Amygdala (tissue), 56 donors: Measurements from ENCODE around the gene PPM1L.

Experiments used
- DNase-seq, 56 donors: peaks; one replicate each; lab custom pipeline; 2025; lab: John Stamatoyannopoulos, UW

PPM1L gene

DNA sequence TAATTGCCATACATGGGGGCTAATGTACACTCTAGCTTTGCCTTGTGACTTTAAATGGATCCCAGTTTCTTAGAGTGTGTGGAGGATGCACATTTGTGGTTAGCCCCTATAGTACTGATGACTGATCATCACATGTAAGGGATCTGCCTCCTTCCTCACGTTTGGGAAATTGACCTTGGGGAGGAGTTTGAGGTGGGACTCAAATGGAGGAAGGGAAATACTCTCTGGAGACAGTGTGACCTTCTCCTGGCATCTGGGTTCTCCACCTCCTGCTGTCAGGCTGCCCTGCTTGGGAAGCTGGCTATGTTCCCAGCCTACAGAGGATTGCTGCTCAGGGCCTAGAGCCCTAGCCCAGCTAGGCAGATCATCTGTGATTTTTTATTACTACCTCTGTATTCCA, 48.7 kb downstream of the PPM1L start:
- DNase-seq, result peak in 12 of 56 donors; percentile 6 to 42 (median 16)

DNA sequence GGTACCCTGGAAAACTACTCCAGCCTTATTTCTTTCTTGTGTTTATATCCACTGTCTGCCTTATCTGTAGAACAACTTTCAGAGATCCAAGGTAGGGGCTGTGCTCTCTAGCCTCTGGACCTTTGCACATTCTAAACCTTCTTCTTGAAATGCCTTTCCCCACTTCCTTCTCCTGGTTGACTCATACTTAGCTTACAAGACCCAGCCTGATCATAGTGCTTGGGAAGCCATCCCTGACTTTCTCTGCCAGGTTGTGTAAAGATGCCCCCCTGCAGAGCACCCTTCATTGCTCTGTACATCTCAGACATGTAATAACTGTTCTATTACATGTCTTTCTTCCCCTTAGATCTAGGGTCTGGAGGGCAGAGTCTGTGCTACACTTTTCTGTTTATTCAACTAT, 50.1 kb downstream of the PPM1L start:
- no peak for DNase-seq

DNA sequence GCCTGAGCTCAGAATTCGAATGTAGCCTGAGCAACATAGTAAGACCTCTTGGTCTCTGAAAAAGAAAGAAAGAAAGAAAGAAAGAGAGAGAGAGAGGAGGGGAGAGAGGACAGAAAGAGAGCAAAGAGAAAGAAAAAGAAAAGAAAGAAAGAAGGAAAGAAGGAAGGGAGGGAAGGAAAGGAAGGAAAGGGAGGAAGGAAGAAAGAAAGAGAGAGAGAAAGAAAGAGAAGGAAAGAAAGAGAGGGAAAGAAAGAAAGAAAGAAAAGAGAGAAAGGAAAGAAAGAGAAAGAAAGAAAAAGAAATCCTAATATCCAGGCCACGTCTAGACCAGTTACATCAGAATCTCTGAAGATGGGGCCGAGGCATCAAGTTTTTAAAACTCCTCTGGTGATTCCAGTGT, 50.7 kb downstream of the PPM1L start:
- no peak for DNase-seq

DNA sequence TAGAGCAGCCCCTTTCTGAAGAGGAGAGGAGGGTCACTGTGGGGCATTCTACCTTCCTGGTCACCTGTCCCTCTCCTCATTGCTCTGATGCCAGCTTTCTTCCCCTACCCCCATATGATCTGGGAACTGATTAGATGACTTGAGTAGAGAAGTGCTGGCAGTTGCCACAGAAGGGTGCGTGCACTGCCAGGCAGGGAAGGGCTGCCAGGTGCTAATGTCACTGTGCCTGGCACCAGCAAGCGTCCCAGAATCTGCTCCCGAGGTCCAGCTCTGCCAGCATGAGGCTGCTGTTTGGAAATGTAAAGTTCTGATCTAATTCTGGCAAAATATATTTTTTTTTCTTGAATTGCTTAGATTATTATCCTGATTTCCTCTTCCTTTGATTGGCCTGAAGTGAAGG, 52.8 kb downstream of the PPM1L start:
- DNase-seq, result peak in 2 of 56 donors; percentile 7 to 10

DNA sequence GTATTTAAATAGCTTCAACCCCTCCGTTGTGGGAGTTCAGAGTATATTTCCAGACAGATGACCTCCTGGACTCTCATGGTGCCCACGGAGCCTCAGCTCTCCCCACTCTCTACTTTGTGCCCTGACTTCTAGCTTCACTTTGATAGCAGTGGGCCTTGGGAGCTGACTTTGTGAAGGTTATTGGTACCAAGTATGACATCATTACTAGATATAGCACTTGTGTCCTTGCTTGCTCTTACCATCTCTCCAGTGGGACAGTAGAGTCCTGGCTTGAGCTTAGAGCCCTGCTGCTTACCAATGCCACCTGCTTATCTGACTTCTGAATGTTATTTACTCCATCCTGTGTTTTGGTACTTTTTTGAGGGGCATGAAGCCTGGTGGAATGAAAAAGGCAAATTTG, 53.4 kb downstream of the PPM1L start:
- no peak for DNase-seq

DNA sequence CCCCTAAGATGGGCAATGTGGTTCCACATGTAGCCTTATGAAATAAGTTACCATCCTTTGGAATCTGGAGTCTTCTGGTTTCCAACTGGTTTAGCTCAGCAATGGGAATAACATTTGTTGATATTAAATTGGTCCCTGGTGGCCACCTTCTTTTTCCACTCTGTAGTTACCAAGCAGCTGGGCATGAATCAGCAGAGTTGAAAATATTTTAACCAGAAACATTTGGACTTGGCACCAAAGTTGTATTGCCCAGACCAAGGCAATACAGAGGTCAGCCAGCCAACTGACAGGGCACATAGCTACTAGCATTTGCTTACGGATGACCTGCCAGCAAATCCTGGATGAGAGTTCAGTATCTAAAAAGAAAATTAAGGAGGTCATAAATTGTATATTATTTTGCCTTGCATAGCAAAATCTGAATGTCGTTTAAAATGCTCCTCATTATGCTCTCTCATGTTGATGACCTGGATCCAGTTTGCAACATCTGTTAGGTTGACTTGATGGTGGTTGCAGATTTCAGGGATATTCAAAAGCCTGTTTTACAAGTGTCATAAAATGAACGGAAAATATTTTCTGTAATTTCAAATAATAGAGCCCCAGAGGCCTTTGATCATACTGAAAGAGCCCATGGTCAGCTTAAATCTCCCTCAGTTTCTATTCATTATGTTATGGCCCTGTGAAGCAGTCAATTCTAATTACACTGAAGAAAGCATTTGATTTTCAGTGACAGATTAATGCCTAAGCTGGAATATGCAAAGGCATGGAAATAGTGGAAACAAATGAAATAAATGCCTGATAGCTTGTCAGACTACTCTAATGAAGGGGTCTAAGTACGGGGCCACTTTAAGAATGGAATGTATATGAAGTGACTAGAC, 54.6 kb downstream of the PPM1L start:
- DNase-seq, result no peak

DNA sequence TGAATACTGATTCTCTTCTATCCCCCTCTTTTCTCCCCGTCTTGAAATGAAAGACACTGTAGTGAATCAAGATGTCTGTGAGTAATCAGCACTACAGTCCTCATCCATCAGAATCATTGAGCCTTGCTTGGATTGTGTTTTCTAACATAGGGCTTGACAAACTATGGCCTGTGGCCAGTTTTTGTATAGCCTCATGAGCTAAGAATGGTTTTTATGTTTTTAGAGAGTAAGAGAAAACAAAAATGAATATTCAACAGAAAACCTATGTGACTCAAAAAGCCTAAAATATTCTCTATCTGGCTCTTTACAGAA, 55.2 kb downstream of the PPM1L start:
- DNase-seq, result no peak

DNA sequence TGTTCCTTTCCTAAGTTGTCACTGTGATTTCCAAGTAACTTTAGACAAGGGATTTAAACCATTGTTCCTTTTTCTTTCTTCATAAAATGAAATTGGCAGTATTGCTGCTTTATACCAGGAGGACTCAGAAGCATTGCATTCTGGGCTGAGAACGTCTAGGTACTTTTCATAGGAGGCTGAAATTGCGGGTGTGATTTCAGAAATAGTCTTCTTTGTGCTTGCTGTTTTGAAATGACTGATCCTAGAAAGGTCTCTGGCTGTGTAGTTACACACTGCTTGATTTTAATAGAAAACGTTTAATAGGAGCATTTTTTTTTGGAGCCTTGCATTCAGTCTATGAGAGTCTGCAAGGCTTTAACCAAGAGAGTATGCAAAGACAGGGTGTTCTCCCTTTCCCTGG, 56.3 kb downstream of the PPM1L start:
- DNase-seq, result no peak

DNA sequence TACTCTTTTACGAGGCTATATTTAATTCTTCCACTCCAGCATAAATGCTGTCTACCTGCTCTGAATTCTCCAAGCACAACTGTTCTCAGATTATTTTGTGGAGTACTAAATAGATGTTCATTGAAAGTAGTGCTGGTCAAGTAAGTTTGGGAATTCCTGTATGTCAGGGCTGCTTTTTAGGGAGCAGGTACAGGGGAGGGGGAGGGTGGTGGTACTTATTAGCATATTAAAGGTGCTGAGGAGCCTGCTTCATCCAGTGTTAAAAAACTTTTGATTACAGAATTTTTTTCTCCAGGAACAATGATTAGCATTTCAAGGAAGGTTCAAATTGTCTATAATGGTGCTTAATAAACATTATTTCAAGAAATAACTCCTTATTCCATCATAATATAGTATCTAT, 59.2 kb downstream of the PPM1L start:
- DNase-seq, result no peak

DNA sequence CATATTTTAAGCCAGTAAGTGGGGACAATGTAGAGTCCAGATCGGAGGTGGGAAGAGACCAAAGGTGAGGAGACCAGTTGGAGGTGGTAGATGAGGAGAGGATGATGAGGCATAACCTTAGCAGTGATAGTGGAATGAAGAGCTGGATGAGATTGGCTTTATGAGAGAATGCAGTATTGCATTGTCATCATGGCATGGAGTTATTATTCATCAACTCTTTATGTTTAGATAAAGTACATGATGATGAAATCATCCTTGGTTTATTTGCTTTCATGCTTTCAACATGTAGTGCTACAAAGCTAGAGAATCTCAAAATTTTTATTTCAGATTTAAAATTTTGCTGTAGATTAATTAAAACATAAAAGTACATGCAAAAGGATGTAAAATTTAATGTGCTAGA, 64.0 kb downstream of the PPM1L start:
- no peak for DNase-seq

DNA sequence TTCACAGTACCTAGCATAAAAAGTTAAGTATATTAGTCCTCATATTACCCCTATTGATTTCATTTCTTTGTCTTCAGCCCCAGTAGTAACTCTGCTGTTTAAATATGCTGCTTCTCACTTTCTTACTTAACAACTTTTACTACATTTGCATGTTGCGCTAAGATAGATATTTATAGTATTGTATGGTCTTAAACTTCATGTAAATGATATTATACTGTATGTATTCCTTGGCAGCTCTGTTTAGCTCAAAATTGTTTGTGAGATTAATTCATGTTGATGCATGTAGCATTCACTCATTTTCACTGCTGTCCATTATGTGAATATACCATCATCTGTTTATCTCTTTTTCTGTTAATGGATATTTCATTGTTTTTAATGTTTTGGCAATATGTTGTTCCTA, 64.4 kb downstream of the PPM1L start:
- no peak for DNase-seq

DNA sequence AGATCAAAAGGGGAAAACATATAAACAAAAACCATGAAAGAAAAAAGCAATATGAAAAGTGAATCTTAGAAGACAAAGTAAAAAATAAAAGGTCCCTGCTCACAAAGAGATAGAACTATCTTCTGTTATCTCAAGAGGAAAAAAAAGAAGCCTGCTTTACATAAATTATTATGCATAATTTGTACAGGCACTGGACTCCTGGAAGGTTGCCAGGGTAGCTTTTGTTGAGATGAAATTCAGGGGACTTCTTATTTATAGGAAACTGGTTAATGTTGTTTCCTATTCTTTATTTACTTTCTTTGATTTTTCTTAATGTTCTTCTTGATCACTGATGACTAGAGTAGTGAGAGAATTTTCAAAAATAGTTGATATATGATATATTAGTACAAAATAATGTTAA, 66.9 kb downstream of the PPM1L start:
- DNase-seq, result no peak

DNA sequence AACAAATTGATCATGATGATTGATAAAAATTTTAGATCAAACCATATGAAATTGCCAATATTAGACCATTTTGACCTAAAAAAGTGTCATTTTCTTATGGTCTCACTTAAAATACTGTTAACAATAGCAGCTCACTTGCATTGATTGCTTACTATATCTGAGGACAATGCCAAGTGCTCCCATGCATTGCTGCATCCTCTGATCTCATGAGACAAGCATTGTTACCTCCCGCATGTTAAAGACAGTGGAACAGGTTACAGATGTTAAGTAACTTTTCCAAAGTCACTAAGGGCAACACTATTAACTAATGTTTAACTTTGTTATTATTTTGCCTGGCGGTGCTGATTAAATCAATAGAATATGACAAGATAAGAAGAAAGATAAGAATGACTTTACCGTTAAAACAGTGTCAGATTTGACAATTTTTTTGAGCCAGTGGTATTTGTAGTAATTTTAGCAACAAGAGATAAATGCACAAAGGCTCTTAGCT, 69.3 kb downstream of the PPM1L start:
- DNase-seq, result no peak

DNA sequence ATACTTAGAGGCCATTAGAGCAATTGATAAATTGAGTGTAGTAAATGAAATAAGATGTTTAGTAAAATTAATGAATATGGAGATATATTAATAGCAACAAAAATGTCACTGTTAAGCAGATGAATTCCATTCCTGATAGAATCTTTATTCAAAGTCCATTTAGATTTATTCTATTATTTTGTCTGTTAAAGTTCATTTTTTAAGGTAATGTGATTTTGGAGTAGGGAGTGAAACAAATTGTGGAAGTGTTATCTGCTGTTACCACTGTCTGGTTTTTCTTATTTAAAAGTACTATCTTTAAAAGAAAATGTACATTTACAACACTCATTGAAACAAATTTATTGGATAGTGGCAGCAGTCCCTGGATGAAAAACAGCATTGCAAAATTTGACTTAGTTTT, 70.4 kb downstream of the PPM1L start:
- no peak for DNase-seq

DNA sequence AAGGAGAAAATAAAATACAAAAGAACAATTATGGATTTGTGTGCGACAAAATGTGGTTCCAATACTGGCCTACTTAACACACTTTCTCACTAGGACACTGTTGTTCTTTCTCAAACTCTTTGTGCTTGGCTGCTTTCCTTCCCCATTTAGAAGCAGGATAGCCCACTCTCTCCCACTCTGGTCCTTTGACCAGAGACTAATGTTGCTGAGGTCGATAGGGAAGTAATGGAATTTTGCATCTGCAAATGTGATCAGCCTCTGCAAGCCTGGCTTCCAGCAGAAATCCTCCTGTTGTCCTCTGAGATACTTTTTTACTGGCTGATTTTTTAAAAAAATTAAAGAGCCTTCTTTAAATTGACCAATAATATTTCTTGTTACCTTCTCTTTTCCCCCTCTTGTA, 71.0 kb downstream of the PPM1L start:
- DNase-seq, result no peak

DNA sequence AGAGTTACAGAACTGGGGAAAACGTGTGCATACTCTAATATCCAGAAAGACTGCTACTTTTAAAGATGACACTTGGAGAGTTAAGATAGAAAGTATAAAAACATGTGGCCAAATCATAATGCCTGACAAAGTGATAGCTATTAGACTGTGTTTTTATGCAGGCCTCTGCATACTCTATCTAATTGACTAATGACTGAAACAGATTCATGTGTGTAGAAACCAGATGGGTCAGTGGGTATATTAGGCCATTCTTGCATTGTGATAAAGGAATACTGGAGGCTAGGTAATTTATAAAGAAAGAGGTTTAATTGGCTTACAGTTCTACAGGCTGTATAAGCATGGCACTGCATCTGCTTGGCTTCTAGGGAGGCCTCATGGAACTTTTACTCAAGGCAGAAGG, 71.5 kb downstream of the PPM1L start:
- no peak for DNase-seq

DNA sequence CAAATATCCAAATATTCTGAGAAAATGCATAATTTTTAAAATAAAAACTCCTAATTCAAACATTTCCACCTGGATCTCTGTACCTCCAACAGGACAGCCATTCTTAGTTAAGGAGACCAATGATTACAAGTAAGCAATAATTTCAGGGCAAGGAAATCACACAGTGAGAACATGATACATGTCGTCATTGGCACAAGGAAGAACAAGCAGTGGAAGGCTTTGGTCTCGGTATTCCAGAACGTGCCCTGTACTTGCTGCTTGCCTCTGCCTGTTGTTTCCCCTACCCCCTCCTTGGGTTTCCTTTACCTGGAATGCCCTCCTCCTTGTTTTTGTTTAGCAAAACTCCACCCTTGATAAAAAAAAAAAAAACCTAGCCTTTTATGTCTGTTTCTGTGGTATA, 72.8 kb downstream of the PPM1L start:
- no peak for DNase-seq

DNA sequence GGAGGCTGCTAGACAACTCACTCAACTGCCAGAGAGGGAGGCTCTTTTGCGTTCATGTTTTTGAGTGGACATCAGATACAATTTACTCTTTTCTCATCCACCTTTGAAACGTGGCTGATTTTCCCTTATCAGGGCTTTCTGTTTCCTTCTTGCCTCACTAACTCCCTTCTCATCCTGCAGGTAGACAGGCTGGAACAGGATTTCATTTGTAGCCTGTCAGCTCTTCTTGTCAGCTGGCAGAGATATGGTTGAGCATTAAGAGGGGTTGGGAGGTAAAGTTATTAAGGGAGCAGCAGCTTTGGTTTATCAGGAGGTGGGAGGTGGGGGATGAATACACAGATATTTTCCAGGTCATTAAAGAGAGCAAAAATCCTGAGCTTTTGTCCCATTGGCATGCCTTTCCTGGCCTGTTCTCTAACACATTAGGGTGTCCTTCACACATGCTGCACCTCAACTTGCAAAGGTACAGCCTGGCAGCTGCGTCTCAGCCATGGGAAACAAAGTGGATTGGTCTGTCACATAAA, 73.5 kb downstream of the PPM1L start:
- DNase-seq, result no peak

DNA sequence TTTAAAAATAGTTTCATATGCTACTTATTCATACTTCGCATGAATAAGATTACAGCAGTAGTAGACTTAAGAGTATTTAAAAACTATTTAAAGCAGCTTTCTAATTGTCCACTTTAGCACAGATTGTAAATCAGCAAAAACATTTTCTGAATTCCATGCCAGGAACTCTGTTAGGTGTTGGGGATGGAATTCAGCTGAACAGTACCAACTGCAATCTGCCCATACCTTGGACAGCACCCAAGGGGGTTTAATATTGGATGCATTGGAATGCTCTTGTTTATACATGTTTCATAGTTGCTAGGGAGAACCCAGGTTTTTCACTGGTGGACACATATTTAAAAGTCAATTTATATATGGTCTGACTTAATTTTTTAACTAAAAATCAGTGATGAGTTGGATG, 74.8 kb downstream of the PPM1L start:
- no peak for DNase-seq

DNA sequence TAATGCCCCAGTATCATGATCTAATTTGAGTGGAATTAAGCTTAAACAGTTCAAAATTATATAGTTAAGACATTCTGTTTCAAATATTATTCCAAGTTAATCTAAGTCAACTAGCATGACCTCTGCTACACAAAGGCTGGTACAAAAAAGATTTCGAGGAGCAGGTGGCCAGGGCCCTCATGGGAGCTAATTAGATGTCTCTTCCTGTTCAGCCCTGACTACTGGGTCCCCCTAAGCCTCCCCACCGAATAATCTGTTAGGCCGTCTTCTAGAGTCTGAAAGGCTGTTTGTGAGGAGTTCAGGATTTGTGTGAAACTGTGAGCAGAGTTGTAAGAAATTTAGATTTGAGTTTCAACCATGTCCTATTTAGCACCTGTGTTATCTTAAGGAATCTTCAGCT, 75.4 kb downstream of the PPM1L start:
- no peak for DNase-seq

DNA sequence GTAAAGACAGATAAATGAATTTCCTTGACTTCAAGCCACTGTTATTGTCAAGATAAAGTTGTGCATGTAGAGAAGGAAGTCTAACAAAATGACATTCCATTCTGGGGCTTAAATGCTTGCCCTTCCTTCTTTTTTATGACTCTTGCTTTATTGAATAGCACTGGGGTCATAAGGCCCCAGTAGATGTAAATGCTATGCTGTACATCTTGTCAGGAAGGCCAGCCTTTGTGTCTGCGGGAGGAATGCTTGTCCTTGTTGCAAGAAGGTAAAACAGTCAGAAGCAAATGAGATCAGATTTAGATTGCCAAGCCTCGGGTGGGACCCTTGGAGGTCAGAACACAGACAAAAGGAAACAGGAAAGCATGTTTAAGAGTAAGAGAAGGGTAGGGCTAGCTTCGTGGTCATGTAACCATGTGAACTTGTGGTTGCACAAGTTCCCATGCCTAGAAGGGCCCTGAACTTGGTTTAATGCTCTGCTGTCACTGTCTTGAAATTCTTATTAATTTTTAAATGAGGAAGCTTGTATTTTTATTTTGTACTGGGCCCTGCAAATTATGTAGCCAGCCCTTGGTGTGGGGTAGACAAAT, 81.5 kb downstream of the PPM1L start:
- DNase-seq, result no peak

DNA sequence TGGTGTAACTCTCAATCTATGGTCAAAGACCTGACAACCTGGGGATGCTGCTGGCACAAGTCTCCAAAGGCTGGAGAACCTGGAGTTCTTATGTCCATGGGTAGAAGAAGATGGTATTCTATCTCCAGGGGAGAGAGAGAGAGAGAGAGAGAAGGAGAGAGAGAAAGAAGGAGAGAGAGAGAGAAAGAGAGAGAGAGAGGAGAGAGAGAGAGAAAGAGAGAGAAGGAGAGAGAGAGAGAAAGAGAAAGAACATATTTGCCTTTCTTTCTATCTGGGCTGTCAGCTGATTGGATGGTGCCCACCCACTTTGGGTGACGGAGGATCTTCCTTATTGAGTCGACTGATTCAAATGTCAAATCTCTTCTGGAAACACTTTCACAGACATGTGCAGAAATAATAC, 84.6 kb downstream of the PPM1L start:
- DNase-seq, result no peak
